RWPE1 (cell line): ENCODE data around the gene ARHGAP28.

ENCODE experiments used
- CTCF ChIA-PET: fragments of 350-600 bp; sonication (Branson Sonifier 250); formaldehyde crosslinking; extraction: SDS; loops from one replicate; lab custom pipeline; 2021; lab: Yijun Ruan, JAX
- POLR2A ChIA-PET: fragments of 400-600 bp; formaldehyde crosslinking; extraction: SDS; loops from one replicate; lab custom pipeline; 2020; ENCODE audit warnings: antibody characterized with exemption; ENCODE audit not compliant: low non-redundant PET; lab: Yijun Ruan, JAX
- DNase-seq: peaks from one replicate; pipeline ENCODE4 v3.0.0; 2012; ENCODE audit warnings: low spot score
- H3K27ac ChIP-seq: fragments of 450-650 bp; 2 replicates; pipeline ENCODE4 v1.5.1; 2017
- CTCF ChIP-seq: fragments of 450-650 bp; conservative IDR thresholded peaks from 2 replicates; pipeline ENCODE4 v1.5.1; 2017; ENCODE audit warnings: low read depth, mild to moderate bottlenecking

The ARHGAP28 gene

GRCh38 chr18:6860804-6861448, 131.4 kb downstream of the ARHGAP28 start:
- no peak overlapping the region for H3K27ac ChIP-seq
- no peak for DNase-seq
- ChIA-PET CTCF (interaction anchor here (0.6 kb wide), 1 partner anchor 703 kb away, joined by 3 read pairs; no protein-coding TSS in a partner anchor), POLR2A (no interaction called here)
- no peak for TF ChIP-seq CTCF

- DNase-seq, result no peak
- POLR2A ChIA-PET, result no interaction called here
- H3K27ac ChIP-seq, result no peak overlapping the region
- CTCF ChIA-PET, result no interaction called here
- TF ChIP-seq CTCF, result no peak
These were observed 135.7 kb downstream of the ARHGAP28 start for GRCh38 chr18:6865251-6865650.

- no peak for TF ChIP-seq CTCF
- DNase-seq, result no peak
- CTCF ChIA-PET, result interaction anchor here (0.6 kb wide), 1 partner anchor 471 kb away, joined by 3 read pairs; no protein-coding TSS in a partner anchor
- POLR2A ChIA-PET, result no interaction called here
- no peak overlapping the region for H3K27ac ChIP-seq
These were observed 137.1 kb downstream of the ARHGAP28 start for GRCh38 chr18:6866552-6867085.

GRCh38 chr18:6868033-6868432, 138.5 kb downstream of the ARHGAP28 start:
- CTCF ChIA-PET, result no interaction called here
- POLR2A ChIA-PET, result no interaction called here
- no peak for DNase-seq
- no peak for TF ChIP-seq CTCF
- no peak overlapping the region for H3K27ac ChIP-seq

GRCh38 chr18:6871566-6871965, 142.1 kb downstream of the ARHGAP28 start:
- CTCF ChIA-PET, result interaction anchor here (0.6 kb wide), 1 partner anchor 309 kb away, joined by 3 read pairs; no protein-coding TSS in a partner anchor
- no peak for TF ChIP-seq CTCF
- DNase-seq, result no peak
- POLR2A ChIA-PET, result no interaction called here
- H3K27ac ChIP-seq, result no peak overlapping the region

GRCh38 chr18:6873040-6873751, 143.7 kb downstream of the ARHGAP28 start:
- no peak for DNase-seq
- H3K27ac ChIP-seq, result no peak overlapping the region
- POLR2A ChIA-PET, result no interaction called here
- TF ChIP-seq CTCF, result no peak
- CTCF ChIA-PET, result interaction anchor here (0.6 kb wide), 1 partner anchor 468 kb away, joined by 3 read pairs; no protein-coding TSS in a partner anchor
